Ammon's horn (tissue), 1 donor: Measurements from ENCODE around the gene SCAND1.
"Not testable (repeated sequence)": the region's sequence is repeated elsewhere in the genome, so short reads cannot be mapped to it uniquely, and the experiment has no call there.

ENCODE experiments used
- DNase-seq: peaks from one replicate; pipeline ENCODE4 v3.0.0-alpha.2; 2016; ENCODE audit warnings: low spot score

The SCAND1 gene

DNA sequence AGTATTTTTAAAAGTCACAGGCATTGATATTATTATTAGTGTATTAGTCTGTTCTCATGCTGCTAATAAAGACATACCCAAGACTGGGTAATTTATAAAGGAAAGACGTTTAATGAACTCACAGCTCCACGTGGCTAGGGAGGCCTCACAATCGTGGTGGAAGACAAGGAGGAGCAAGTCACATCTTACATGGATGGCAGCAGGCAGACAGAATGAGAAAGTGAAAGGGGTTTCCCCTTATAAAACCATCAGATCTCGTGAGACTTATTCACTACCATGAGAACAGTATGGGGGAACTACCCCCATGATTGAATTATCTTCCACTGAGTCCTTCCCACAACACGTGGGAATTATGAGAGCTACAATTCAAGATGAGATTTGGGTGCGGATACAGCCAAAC lies 5.0 kb upstream of the SCAND1 start:
- not testable (repeated sequence) for DNase-seq

- DNase-seq: no peak
Measured at GRCh38 chr20:35956616-35957015, 2.3 kb upstream of the SCAND1 start.

DNA sequence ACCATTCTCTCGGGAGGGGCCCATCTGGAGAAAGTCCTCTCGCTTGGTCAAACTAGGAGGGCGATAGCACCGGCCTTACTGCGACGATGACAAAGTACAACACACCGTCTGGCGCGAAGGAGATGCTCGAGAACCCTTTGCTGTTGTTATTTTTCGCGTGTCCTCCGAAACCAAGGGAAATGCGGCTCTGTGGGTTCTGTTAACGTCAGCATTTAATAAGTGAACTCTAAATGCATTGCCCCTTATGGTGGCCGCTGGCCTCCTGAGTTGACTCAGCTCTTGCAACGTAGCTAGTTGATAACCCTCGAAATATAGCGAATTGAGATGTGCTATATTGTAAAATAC lies 577 bp upstream of the SCAND1 start:
- no peak for DNase-seq

- DNase-seq: no peak
Measured at GRCh38 chr20:35953387-35954199, 709 bp downstream of the SCAND1 start.

- DNase-seq: no peak
Measured at GRCh38 chr20:35952480-35953386, 1.6 kb downstream of the SCAND1 start.

DNA sequence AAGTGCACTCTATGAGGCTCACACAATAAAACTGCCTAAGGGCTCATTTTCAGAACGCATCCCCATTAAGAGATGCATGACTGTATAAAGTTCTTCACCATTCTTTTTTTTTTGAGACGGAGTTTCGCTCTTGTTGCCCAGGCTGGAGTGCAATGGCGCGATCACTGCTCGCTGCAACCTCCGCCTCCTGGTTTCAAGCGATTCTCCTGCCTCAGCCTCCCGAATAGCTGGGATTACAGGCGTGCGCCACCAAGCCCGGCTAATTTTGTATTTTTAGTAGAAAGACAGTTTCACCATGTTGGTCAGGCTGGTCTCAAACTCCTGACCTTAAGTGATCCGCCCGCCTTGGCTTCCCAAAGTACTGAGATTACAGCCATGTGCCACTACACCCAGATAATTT lies 2.2 kb downstream of the SCAND1 start:
- not testable (repeated sequence) for DNase-seq

DNA sequence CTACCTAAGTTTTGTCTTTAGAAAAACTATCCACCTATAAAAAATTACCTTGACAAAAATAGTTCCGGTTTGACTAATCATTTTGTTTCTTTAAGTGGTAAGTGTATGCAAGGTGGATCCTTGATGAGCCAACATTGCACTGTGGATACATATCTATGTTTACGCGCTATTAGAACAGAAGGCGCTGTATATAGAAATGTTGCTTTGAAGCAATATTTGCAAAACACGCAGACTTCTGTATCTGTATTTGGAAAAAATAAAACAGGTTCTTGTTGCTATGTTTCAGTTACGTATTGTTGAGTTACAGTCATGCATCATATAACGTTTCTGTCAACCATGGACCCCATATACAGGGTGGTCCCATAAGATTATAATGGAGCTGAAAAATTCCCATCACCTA lies 4.2 kb downstream of the SCAND1 start:
- no peak for DNase-seq

DNA sequence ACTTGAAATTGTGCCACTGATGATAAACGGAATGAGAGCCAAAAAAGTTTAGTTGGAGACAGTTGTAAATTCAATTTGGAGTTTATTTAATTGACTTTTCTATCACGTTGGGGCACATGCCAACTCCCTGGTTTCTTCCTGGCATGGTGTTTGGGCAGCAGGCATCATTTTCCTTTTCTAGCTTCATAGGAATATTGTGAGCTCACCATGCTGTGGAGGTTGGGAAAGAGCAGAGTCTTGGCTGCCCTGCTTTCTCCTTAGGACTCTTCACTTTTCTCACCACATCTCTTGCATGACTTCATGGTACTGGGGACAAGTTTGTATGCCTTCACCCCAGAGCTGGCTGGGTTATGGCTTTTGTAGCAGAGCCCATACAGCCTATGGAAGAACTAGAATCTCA lies 6.4 kb downstream of the SCAND1 start:
- DNase-seq: no peak

- DNase-seq: no peak
Measured at GRCh38 chr20:35947489-35947888, 6.8 kb downstream of the SCAND1 start.

GRCh38 chr20:35942243-35942642 lies 12.1 kb downstream of the SCAND1 start:
- peak; percentile 19 for DNase-seq

GRCh38 chr20:35941620-35942019 lies 12.7 kb downstream of the SCAND1 start:
- DNase-seq: no peak

GRCh38 chr20:35939264-35939663 lies 15.0 kb downstream of the SCAND1 start:
- no peak for DNase-seq

DNA sequence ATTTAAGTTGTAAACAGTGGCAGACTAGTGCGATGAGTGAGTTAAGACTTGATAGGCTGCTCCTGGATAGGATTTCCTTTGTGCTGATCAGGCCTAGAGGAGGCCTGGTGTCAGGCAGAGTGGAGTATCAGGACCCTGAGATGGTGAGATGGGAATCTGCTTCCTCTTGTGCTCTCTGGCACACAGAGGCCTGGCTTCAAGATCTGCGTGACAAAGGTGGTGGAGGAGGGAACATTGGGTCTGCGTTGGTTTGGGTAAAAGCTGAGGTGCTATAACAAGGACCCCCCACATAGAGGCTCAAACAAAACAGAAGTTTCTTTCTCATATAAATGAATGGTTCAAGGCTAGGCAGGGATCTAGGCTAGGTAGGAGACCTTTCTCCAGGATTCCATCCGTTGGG lies 20.3 kb downstream of the SCAND1 start:
- no peak for DNase-seq

- DNase-seq: no peak
Measured at GRCh38 chr20:35929301-35929700, 25.0 kb downstream of the SCAND1 start.

DNA sequence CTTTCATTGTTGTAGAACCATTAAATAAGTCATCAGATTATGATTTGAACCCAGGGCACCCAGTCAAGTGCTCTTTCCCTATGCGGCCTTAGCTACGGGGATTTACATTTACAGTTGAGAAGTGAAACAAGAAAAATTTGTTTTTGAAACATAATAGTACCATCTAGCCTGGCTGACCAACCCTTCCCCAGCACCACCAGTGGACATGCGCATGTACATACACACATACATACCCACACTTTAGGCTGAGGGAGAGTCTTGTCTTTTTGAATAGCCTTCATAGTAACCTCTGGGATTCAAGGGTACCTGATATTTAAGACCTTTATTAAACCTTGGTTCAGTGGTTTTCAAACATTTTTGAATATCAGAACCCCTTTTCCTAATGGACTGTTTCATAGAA lies 33.8 kb downstream of the SCAND1 start:
- DNase-seq: no peak

GRCh38 chr20:35918021-35918420 lies 36.3 kb downstream of the SCAND1 start:
- DNase-seq: no peak

DNA sequence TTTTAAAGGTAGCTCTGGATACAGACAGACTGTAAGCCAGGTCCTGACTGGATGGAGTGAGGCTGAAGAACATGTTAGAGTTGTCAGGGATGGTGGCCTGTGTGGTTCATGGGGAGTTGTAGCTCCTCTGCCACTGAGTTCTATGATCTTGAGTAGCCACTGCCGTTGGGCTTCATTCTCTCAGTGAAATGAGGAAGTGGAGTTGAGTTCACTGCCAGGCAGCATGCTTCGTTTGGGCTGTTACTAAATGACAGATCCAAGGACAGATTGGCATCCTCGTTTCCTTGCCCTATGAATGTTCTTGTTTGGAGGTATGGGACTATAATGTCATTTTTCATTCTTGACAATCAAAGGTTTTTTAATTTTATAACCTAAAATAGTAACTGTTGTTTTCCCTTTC lies 37.2 kb downstream of the SCAND1 start:
- DNase-seq: no peak

GRCh38 chr20:35912881-35913280 lies 41.4 kb downstream of the SCAND1 start:
- DNase-seq: no peak

DNA sequence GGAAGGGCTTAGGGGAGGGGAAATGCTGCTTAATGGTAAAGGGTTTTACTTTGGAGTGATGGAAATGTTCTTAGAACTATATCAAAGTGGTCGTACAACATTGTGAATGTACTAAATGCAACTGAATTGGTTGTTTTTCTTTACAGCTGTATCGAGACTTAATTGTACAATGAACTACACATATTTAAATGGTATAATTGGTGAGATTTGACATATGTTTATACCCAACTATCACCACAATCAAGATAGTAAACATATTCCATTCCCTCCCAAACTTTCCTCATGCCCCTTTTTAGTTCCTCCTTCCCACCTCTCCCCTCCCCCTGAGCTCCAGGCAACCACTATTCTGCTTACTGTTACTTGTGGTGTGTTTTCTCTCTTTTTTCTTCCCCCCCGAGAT lies 44.0 kb downstream of the SCAND1 start:
- DNase-seq: no peak

- DNase-seq: no peak
Measured at GRCh38 chr20:35909796-35910195, 44.5 kb downstream of the SCAND1 start.

- no peak for DNase-seq
Measured at GRCh38 chr20:35909176-35909575, 45.1 kb downstream of the SCAND1 start.

DNA sequence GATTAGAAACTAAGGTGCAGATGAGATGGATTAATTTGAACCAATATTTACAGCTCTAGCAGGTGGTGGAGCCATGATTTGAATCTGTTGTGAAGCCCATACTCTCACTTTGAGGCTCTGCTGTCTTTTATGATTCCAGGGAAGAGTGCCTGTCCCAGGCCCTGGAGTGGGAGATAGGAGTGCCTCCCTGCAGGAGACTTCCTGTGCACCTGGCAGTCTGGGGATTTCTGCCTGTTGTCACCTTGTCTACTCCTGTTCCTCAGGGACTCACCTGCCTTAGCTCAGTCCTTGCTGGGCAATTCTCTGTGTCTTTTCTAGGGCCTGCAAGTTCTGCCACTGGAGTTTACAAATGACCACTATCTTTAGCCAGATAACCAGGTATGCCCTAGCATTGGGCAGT lies 46.3 kb downstream of the SCAND1 start:
- DNase-seq: no peak

DNA sequence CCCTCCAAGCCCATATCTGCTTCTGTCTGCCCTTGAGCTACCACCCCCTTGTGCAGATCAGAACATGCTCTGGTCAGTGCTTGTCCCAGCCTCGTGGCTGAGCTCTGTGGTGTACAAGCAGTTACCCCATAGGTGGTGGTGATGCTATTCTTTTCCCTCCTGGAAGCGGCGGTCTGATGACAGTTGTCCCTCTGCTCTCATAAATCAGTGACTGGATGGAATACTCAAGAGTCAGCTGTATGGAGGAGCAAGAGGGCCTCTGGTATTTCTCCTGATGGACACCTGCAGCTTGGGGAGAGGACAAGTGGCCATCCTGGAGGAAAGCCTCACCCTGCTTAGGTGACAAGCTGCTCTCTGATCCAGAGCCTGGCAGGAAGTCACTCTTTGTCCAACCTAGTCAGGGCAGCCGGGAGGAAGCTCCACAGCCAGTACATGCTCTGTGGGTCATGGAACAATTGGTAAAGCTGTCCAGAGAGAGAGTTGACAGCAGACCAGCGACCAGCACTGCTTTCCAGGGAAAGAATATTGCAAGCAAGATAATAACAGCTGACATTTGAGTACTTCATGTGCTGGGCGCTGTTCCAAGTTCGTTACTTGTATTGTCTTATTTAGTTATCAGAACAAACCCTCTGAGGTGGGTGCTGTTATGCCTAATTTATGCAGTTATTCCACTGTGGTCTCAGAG lies 47.1 kb downstream of the SCAND1 start:
- DNase-seq: no peak
